ENCODE measurements around the gene ZNF81. TPM values are rescaled to one million over a fixed set of nuclear protein-coding genes. Genes with fewer than 3 reads are reported as not detected.
"Not testable (repeated sequence)": the region's sequence is repeated elsewhere in the genome, so short reads cannot be mapped to it uniquely, and the experiment has no call there.

Gene ZNF81
- total RNA-seq, 1 experiment from 2014 or later = 4.4 TPM

DNA sequence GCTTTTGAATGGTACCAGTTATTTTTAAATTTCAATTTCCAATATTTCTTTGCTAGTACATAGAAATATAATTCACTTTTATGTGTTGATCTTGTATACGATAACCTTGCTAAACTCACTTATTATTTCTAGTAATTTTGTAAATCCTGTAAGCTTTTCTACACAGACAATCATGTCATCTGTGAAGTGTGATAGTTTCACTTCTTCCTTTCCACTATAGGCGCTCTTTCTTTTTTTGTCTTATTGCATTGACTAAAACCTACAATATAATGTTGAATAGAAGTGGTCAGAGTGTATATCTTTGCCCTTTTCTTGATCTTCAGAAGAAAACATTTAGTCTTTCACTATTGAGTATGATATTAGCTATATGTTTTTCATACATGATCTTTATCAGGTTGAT lies 90.5 kb downstream of the ZNF81 start:
- intact Hi-C loops (cut with micrococcal nuclease) = no loop called here
- no peaks in the 10 kb centered on the region for H3K9me2 ChIP-seq (replicated peaks; ENCODE audit: low read length)
- no peak overlapping the region for H3K4me2 ChIP-seq (ENCODE audit: low read length)
- TF ChIP-seq EZH2phosphoT487 (IDR thresholded peaks at IDR 0.05; ENCODE audit: borderline replicate concordance, low read length) (no peak), CTCF (conservative IDR thresholded peaks at IDR 0.05; ENCODE audit: low read depth, low read length) (no peak), EZH2 (IDR thresholded peaks at IDR 0.05; ENCODE audit: low read length, unreplicated experiment) (no peak)
- CTCF ChIA-PET = no interaction called here
- H3K9ac ChIP-seq (ENCODE audit: low read length) = no peak overlapping the region
- no peak overlapping the region for H3K27ac ChIP-seq (ENCODE audit: low read length)
- H3K4me3 ChIP-seq (ENCODE audit: low read length) = no peak overlapping the region
- POLR2A ChIA-PET (ENCODE audit: unreplicated experiment) = no interaction called here
- no peaks in the 10 kb centered on the region for H3K79me2 ChIP-seq (ENCODE audit: low read length)
- no peaks in the 10 kb centered on the region for H3F3A ChIP-seq (ENCODE audit: low read length, unreplicated experiment)
- no peaks in the 10 kb centered on the region for H3K36me3 ChIP-seq (ENCODE audit: low read depth, low read length)
- H3K27me3 ChIP-seq (ENCODE audit: low read length) = no peaks in the 10 kb centered on the region
- H4K20me1 ChIP-seq (ENCODE audit: low read length) = no peaks in the 10 kb centered on the region
- no TSS peak for BruUV-seq (replicated peaks)
- no peaks in the 10 kb centered on the region for H3K9me3 ChIP-seq (ENCODE audit: low read length)
- DNase-seq (no peak), ATAC-seq (no peak)
- no peaks in the 10 kb centered on the region for H3K4me1 ChIP-seq (ENCODE audit: insufficient read depth, low read length)
- H2AFZ ChIP-seq (ENCODE audit: low read length) = no peak overlapping the region

DNA sequence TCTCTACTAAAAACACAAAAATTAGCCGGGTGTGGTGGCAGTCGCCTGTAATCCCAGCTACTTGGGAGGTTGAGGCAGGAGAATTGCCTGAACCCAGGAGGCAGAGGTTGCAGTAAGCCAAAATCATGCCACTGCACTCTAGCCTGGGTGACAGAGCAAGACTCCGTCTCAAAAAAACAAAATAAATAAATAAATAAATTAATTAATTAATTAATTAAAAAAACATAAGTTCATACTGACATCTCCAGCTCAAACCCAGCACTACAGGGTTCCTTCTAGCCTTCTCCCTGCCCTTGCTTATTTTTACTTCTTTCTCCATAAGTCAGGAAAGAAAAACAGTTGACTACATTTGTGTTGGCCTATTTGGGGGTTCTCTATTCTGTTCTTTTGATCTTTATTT lies 95.3 kb downstream of the ZNF81 start:
- H3K9me2 ChIP-seq (replicated peaks; ENCODE audit: low read length); ATAC-seq; BruUV-seq (replicated peaks); POLR2A ChIA-PET (ENCODE audit: unreplicated experiment); H2AFZ ChIP-seq (ENCODE audit: low read length); intact Hi-C loops (cut with micrococcal nuclease); H3K36me3 ChIP-seq (ENCODE audit: low read depth, low read length); CTCF ChIA-PET; H3K9ac ChIP-seq (ENCODE audit: low read length); H3K4me2 ChIP-seq (ENCODE audit: low read length); H3K79me2 ChIP-seq (ENCODE audit: low read length); H3K27me3 ChIP-seq (ENCODE audit: low read length); H4K20me1 ChIP-seq (ENCODE audit: low read length); DNase-seq; H3K4me1 ChIP-seq (ENCODE audit: insufficient read depth, low read length); H3K4me3 ChIP-seq (ENCODE audit: low read length); H3F3A ChIP-seq (ENCODE audit: low read length, unreplicated experiment); H3K27ac ChIP-seq (ENCODE audit: low read length); H3K9me3 ChIP-seq (ENCODE audit: low read length): not testable (repeated sequence)

DNA sequence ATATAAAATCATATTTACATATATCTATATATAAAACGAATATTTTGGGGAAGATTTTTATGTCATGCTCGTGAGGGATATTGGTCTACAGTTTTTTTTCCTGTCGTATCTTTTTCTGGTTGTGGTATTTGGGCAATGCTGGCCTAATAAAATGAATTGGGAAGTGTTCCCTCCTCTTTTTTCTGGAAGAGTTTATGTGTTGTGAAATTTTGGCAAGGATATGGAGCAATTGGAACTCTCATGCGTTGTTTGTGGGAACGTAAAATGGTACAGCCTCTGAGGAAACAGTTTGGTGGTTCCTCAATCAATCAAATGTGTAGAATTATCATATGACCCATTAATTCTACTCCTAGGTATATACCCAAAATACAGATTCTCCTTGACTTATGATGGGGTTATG lies 97.2 kb downstream of the ZNF81 start:
- Histone ChIP-seq H3K27ac (ENCODE audit: low read length) (no peak overlapping the region), H3K36me3 (ENCODE audit: low read depth, low read length) (no peaks in the 10 kb centered on the region), H4K20me1 (ENCODE audit: low read length) (no peaks in the 10 kb centered on the region), H3F3A (ENCODE audit: low read length, unreplicated experiment) (no peaks in the 10 kb centered on the region), H3K9ac (ENCODE audit: low read length) (no peak overlapping the region), H3K9me3 (ENCODE audit: low read length) (no peaks in the 10 kb centered on the region), H3K4me2 (ENCODE audit: low read length) (no peak overlapping the region), H3K27me3 (ENCODE audit: low read length) (no peaks in the 10 kb centered on the region), H3K9me2 (replicated peaks; ENCODE audit: low read length) (no peaks in the 10 kb centered on the region), H3K4me1 (ENCODE audit: insufficient read depth, low read length) (no peaks in the 10 kb centered on the region), H3K79me2 (ENCODE audit: low read length) (no peaks in the 10 kb centered on the region), H2AFZ (ENCODE audit: low read length) (no peak overlapping the region), H3K4me3 (ENCODE audit: low read length) (no peak overlapping the region)
- ChIA-PET CTCF (no interaction called here), POLR2A (ENCODE audit: unreplicated experiment) (no interaction called here)
- ATAC-seq (no peak), DNase-seq (no peak)
- intact Hi-C loops (cut with micrococcal nuclease) = no loop called here
- no peak for TF ChIP-seq EZH2phosphoT487 (IDR thresholded peaks at IDR 0.05; ENCODE audit: borderline replicate concordance, low read length)
- TF ChIP-seq CTCF (conservative IDR thresholded peaks at IDR 0.05; ENCODE audit: low read depth, low read length) = no peak
- no TSS peak for BruUV-seq (replicated peaks)

Measured in PC-3 (cell line).